HG02759 (cell line): ENCODE data around the gene RNF223.

Source experiments
- ATAC-seq: cut with Tn5 transposase; IDR thresholded peaks from one replicate; pipeline ENCODE4 v1.9.1; 2021; ENCODE audit warnings: mild to moderate bottlenecking, moderate library complexity; ENCODE audit not compliant: unreplicated experiment

RNF223 gene

DNA sequence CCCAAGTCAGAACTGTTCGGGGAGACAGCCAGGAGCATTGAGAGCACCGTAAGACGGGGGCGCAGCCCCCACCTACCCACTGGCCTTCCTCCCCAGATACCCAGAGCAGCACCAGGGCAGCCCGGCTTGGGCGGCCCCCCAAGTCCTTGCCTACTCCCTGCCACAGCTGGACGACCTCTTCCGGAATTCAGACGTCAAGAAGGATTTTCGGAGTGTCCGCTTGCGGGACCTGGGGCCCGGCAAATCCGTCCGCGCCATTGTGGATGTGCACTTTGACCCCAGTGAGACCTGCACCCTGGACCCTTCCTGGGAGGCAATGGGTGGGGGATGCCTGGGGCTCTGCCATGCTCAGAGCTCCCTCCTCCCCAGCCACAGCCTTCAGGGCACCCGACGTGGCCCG, 26.7 kb downstream of the RNF223 start:
- no peak for ATAC-seq

DNA sequence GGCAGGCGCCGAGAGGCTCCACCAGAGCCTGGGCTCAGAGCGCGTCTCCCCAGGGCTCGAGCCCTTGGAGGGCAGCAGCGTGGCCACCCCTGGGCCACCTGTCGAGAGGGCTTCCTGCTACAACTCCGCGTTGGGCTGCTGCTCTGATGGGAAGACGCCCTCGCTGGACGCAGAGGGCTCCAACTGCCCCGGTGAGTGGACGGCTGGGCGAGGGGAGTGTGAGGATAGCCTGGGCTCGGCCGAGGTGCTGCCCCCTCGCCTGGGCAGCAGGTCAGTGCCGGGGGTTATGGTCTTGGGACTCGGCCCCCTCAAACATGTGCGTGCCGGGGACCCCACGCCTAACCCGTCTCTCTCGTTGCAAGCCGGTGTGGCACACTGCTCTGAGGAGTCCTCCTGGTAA, 27.3 kb downstream of the RNF223 start:
- no peak for ATAC-seq

DNA sequence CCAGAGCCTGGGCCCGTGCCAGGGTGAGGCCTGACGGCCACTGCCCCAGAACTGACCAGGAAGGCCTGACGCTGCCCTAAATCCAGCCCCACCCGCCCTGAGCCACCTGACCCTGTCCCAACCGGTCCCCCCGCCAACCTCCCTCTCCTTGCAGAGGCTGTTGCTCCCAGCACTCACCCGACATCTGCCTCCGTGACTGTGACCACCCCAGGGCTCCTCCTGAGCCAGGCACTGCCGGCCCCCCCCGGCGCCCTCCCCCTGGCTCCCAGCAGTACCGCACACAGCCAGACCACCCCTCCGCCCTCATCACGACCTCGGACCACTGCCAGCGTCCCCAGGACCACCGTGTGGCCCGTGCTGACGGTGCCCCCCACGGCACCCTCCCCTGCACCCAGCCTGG, 27.9 kb downstream of the RNF223 start:
- no peak for ATAC-seq

DNA sequence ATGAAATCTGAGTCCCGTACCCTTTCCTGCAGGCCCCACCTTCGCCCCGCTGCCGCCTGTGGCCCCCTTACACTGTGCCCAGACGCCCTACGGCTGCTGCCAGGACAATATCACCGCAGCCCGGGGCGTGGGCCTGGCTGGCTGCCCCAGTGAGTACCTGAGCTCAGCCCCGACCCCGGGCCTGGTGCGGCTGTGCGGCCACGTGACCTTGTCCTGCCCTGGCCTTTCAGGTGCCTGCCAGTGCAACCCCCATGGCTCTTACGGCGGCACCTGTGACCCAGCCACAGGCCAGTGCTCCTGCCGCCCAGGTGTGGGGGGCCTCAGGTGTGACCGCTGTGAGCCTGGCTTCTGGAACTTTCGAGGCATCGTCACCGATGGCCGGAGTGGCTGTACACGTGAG, 29.0 kb downstream of the RNF223 start:
- no peak for ATAC-seq

GRCh38 chr1:1044455-1045078, 29.5 kb downstream of the RNF223 start:
- ATAC-seq = no peak

DNA sequence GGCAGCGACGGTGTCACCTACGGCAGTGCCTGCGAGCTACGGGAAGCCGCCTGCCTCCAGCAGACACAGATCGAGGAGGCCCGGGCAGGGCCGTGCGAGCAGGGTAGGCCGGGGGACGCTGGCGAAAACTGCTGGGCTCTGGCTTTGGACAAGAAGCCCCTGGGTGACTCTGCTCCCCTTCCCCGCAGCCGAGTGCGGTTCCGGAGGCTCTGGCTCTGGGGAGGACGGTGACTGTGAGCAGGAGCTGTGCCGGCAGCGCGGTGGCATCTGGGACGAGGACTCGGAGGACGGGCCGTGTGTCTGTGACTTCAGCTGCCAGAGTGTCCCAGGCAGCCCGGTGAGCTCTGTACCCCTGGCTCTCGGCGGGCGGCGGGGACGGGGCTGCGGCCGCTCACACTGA, 30.2 kb downstream of the RNF223 start:
- ATAC-seq = no peak

- no peak for ATAC-seq
These were observed 30.7 kb downstream of the RNF223 start for GRCh38 chr1:1043411-1043810.

GRCh38 chr1:1042835-1043234, 31.3 kb downstream of the RNF223 start:
- ATAC-seq = no peak

DNA sequence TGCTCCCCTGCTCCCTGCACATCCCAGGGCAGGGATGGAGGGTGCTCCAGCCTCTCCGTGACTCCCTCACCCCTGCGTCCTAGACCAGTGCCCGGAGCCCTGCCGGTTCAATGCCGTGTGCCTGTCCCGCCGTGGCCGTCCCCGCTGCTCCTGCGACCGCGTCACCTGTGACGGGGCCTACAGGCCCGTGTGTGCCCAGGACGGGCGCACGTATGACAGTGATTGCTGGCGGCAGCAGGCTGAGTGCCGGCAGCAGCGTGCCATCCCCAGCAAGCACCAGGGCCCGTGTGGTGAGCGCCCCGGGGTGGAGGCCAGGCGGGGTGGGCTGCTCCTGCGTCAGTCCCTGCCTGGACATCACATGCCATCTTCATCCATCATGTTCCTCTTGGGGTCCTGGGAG, 32.2 kb downstream of the RNF223 start:
- no peak for ATAC-seq

DNA sequence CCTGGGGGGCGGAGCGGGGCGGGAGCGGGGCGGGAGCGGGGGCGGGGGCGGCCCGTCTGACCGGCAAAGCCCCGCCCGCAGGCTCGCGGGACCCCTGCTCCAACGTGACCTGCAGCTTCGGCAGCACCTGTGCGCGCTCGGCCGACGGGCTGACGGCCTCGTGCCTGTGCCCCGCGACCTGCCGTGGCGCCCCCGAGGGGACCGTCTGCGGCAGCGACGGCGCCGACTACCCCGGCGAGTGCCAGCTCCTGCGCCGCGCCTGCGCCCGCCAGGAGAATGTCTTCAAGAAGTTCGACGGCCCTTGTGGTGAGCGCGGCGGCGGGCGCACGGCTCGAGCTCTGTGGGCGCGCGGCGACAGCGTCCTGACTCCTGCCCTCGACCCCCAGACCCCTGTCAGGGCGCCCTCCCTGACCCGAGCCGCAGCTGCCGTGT, 33.0 kb downstream of the RNF223 start:
- peak; percentile 7 for ATAC-seq

DNA sequence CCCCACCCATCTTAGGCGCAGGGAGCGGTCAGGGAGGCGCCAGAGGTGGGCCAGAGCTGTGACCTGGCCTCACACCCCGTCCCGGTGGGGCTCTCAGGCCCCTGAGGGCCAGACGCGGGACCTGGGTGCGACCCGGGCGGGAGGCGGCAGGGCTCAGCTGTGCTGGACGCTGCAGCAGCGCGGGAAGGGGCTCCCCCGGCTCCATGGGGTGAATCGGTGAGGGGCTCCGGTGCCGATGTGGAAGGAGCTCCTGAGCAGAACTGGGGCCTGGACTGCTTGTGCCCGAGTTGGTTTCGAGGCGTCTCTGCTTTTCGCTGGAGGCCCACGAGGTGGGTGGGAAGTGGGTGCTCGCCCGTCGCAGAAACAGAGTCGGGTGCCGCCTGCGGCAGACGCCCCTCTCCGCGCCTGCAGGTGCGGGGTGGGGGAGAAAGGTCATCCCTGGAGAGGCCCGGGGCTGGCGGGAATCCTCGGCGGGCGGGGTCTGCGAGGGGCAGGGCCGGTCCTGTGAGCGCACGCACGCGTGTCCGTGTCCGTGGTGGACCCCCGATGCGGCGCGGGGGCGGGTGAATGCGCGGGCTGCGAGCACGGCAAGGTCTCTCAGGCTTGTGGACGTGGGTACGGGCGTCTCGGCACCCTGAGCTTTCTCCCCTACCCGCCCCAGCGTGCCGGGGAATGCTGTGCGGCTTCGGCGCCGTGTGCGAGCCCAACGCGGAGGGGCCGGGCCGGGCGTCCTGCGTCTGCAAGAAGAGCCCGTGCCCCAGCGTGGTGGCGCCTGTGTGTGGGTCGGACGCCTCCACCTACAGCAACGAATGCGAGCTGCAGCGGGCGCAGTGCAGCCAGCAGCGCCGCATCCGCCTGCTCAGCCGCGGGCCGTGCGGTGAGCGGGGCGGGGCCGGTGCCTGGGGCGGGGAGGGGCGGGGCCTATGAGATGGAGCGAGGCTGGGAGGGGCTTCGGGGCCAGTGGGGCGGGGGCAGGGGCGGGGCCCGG, 33.8 kb downstream of the RNF223 start:
- ATAC-seq = peak; percentile 44

DNA sequence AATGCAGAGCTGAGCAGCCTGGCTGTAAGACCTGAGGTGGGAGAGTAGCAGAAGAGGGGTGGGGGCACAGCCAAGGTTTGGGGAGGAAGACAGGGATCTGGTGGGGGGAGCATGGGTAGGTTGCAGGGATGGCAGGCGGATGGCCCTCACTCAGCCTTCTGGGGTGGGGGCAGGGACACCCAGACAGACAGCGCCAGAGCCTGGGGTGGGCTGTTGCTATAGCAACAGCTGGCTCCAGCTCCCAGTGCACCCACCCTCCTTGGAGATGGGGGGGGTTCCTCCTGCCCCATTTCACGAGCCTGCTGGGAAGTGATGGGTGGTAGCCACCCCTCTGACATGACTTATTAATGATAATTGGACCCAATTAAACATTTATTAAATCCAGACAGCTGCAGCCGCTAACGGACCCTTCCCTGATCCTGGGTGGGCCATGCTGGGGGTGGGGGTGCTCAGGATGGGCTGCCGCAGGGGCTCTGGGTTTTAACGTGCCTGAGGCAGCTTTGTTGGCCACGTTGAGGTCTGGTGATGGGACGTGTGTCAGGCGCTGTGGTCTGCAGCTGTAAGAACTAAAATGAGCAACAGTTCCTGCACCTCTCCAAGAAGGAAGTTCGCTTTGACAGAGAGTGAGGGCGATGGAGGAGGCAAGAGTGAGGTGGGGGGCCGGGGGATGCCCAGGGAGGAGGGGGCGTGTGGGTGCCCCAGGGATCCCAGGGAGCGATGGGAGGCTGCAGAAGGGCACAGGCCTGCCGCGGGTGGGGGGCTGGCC, 34.8 kb downstream of the RNF223 start:
- no peak for ATAC-seq

DNA sequence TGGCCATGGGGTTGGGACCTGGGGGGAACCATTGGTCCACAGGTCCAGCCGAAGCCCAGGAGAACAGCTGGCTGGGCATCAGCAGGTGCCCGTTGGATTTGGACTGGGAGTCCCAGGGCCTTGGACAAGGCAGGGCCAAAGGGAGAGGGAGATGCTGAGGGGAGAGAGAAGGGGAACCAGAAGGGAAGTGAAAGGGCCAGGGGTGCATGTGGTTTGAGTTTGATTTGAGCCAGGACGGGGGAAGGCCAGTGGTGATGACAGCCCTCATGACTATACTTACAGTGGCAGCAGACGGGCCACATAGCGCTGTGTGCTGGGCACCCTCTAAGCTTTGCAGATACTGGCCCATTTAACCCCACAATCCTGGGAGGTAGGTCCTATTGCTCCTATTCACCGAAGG, 35.4 kb downstream of the RNF223 start:
- peak; percentile 52 for ATAC-seq

DNA sequence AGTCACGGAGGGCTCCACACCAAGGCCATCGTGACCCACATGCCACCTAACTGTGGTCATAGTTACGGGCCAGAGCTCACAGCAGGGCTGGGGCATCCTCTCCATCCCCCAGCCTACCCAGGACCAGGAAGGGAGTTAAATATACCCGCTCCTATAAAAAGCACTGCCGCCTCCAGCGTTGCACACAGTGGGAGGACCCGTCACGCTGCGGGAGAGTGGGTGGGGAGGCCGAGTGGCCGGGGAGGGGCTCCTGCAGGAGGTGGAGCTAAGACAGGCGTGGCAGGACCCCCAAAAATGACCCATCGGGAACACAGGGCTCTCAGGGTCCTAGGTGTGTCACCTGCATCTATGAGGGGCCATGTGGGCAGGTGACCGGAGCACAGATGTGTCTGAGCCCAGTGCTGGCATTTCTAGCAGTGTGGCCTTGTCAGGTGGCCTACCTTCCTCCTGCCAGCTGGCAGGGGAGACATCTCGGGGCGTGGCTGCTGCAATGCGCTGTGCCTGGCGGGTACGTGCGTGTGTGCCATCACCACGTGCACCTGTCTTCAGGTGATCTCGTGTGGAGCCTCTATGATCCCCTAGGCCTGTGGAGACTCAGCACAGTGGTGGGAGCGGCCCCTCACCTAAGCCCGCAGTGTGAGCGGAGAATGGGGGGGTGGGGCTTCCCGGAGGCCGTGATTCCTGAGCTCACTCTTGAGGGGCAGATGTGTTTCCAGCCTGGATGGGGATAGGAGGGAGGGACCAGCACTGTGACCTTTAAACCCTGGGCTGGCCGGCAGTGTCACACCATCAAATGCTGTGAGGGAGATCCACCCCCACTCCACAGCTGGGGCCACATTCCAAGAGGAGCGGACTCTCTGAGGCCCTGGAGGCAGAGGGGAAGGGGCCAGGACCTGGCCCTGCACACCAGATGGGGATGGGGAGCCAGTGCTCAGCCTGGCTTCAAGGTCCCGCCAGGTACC, 36.5 kb downstream of the RNF223 start:
- ATAC-seq = no peak

GRCh38 chr1:1035291-1035943, 38.7 kb downstream of the RNF223 start:
- ATAC-seq = no peak

DNA sequence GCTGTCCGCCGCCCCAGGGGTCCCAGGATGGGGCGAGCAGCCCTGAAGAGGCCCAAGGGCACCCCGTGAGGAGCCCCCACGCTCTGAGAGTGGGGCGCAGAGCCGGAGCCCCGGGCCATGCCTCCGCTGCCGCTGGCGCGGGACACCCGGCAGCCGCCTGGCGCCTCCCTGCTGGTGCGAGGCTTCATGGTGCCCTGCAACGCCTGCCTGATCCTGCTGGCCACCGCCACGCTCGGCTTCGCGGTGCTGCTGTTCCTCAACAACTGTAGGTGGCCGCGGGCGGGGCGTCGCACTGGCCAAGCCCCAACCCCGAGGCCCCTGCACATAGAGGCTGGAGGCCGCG, 39.7 kb downstream of the RNF223 start:
- ATAC-seq = no peak

DNA sequence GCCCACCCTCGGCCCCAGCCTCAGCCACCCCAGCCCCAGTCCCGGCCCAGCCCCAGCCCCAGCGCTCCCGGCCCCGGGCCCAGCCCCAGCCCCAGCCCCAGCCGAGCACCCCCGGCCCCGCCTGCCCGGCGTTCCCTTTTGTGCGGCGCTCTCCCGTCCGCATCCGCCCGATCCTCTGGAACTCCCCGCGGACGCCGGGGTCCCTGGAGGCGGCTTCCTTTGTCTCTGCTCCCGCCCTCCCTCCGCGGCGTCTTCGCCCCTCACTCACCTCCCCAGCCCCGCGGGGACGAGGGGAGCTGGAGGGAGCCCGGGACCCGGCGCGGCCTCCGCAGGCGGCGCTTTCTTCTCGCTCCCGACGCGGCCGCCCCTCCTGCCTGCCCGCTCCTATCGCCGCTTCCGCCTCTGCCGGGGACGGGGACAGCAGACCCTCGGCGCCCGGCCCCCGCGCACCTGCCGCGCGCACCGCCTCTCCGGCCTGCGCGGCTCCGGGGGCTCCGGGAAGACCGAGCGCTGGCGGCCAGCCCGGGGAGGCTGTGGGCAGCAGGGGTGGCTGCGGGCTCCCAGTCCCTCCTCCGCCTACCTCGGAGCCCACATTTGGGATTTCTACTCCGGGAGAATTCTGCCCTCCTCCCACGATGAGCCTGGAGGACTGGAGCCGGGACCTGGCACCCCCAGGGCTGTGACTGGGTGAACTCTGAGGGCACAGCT, 40.2 kb downstream of the RNF223 start:
- ATAC-seq = no peak

GRCh38 chr1:1033009-1033587, 41.0 kb downstream of the RNF223 start:
- peak; percentile 85 for ATAC-seq

DNA sequence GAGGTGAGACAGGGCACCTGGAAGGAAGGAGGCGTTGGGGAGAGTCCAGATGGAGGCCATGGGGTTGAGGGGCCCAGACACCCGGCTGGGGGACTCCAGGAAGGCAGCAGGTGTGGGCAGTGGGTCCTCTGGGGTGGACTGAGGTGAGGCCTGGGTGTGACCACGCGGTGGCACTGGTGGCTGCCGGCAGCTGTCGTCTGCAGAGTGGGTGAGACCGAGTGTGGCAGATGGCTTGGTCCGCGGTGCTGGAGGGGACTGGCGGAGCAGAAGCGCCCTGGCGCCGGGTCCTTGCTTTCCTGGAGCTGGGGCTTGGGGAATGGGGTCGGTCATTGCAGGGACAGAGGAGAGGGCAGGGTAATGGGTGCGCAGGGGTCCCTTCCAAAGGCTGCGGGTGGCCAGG, 41.7 kb downstream of the RNF223 start:
- peak; percentile 2 for ATAC-seq
